Placental pericyte (primary cell): ENCODE results near the gene CXCR6. TPM values are rescaled to one million over a fixed set of nuclear protein-coding genes. Genes with fewer than 3 reads are reported as not detected.

Source experiments
- small RNA-seq: library from RNA; depleted of rRNA; stranded (forward); fragments of <200 nt; gene quantifications from one replicate; pipeline ENCODE3, GENCODE V24; 2012; ENCODE audit warnings: low replicate concordance
- total RNA-seq: library from RNA; depleted of rRNA; stranded (reverse); fragments of >200 nt; gene quantifications from 2 replicates; pipeline ENCODE4 v1.2.3, GENCODE V29; 2012

CXCR6 gene
- 0.22 TPM in 1 of 2 replicates, not detected in the other for total RNA-seq

DNA sequence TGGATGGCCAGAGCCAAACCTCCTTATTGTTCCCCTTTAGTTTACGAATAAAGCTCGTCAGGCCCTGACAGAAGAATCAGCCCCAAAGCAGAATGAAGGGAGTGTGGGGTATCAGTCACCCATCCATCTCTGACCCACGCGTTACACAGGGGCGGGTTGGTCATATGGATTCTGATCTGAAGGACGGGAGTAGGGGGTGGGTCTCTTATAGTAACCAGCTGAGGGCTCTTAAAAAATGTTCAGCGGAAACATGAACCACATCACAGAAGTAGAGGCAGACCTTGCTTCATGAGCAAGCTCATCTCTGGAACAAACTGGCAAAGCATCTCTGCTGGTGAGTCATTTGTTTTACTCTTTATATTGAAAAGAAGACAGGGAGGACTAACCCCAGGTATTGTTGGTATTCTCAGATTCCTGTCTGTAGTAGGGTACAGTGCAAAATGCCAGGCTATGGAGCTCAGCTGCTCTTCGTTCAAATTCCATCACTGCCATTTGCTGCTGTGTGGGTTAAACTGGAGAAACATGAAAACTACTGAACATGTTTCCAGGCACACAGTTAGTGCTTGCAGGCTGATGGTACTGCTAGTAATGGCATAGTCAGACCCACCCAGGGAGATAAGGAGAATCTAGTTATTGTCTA is at the start of gene CXCR6:
TSS of gene CXCR6 (plus strand) at position 258 of the 640 bp plus-strand sequence. CDS start 3,018 bp downstream, outside the sequence.

DNA sequence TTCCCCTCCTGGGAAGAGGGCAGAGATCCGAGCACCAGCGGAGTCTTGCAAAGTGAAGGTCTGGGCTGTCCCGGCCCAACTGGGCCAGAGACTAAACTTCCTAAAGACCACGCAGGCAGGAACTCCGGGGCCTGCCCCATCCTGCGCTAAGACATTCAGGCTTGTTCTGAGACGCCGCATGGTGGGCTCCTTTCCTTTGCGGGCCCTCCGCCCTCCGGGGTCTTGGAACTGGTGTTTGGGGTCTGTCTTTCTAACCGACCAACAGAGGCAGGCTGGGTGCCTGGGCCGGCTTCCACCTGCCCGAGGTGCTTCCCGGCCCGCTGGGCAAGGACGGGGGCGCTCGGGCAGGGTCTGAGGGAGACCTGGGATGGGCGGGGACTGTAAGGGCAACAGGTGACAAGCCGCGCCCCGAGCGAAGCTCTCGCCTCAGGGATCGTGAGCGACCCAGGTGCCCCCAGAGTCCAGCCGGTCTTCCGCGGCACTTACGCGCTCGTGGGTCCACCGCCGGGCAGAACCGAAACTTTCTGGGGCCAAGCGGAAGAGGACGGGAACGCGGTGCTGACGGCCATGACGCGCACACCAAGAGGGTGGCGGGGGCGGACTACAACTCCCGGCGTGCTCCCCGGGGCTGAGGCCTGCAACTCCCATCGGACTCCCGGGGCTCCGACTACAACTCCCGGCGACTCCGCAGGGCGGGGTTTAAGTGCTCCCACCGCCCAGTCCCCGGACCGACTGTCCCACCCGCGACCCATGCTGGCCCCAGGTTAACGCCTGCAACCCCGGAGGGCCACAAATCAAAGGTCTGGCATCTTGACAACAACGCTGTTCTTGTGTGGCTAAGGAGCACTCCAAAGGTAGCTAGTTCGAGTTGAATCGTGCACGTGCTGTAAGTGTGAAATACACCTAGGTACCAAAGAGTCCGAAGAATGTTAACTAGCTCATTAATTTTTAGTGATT is 52.2 kb downstream of the CXCR6 start, which contains the start of gene FYCO1:
TSS of gene FYCO1 (minus strand) at position 589 of the 957 bp plus-strand sequence. CDS start 10,914 bp downstream, outside the sequence.

Small RNA genes lying within 50 kb of the gene (small RNA-seq; reads per million reads assigned to genes)
- gene RF00019: not detected

Other genes starting within 250 kb of the CXCR6 start
- 0.14 TPM in 1 of 2 replicates, not detected in the other for gene SLC6A20, start 146.9 kb upstream of the CXCR6 start, total RNA-seq
- 12.5 and 30.0 TPM in 2 replicates for gene LZTFL1, start 101.3 kb upstream of the CXCR6 start, total RNA-seq
- not detected in 2 replicates for gene CCR9, start 56.9 kb upstream of the CXCR6 start, total RNA-seq
- gene FYCO1, start 52.4 kb downstream of the CXCR6 start, total RNA-seq: 19.8 and 33.7 TPM in 2 replicates
- gene XCR1, start 84.0 kb downstream of the CXCR6 start, total RNA-seq: not detected in 2 replicates